HG02973 (cell line): ENCODE results near the gene PRRG2.

Source experiments
- ATAC-seq: cut with Tn5 transposase; IDR thresholded peaks from one replicate; pipeline ENCODE4 v1.9.1; 2021; ENCODE audit warnings: moderate library complexity; ENCODE audit not compliant: unreplicated experiment

Gene PRRG2

GRCh38 chr19:49636233-49636932 is 55.3 kb downstream of the PRRG2 start:
- ATAC-seq: no peak

GRCh38 chr19:49637821-49638738 is 57.0 kb downstream of the PRRG2 start:
- no peak for ATAC-seq

- ATAC-seq: no peak
Measured at GRCh38 chr19:49639401-49640112, 58.4 kb downstream of the PRRG2 start.

GRCh38 chr19:49640113-49640898 is 59.2 kb downstream of the PRRG2 start, which contains the start of gene RRAS:
TSS of gene RRAS (minus strand) at chr19:49640143. CDS start at chr19:49640098, 45 bp downstream.
- peak; percentile 47 for ATAC-seq
